ENCODE data around the gene ELOF1. TPM values are rescaled to one million over a fixed set of nuclear protein-coding genes. Genes with fewer than 3 reads are reported as not detected.
A peak's percentile ranks its signal among the peaks of the same experiment; 100 is the strongest.
"Not testable (repeated sequence)": the region's sequence is repeated elsewhere in the genome, so short reads cannot be mapped to it uniquely, and the experiment has no call there.

Gene ELOF1
- 71.9 and 74.2 TPM in 2 replicates for total RNA-seq

DNA sequence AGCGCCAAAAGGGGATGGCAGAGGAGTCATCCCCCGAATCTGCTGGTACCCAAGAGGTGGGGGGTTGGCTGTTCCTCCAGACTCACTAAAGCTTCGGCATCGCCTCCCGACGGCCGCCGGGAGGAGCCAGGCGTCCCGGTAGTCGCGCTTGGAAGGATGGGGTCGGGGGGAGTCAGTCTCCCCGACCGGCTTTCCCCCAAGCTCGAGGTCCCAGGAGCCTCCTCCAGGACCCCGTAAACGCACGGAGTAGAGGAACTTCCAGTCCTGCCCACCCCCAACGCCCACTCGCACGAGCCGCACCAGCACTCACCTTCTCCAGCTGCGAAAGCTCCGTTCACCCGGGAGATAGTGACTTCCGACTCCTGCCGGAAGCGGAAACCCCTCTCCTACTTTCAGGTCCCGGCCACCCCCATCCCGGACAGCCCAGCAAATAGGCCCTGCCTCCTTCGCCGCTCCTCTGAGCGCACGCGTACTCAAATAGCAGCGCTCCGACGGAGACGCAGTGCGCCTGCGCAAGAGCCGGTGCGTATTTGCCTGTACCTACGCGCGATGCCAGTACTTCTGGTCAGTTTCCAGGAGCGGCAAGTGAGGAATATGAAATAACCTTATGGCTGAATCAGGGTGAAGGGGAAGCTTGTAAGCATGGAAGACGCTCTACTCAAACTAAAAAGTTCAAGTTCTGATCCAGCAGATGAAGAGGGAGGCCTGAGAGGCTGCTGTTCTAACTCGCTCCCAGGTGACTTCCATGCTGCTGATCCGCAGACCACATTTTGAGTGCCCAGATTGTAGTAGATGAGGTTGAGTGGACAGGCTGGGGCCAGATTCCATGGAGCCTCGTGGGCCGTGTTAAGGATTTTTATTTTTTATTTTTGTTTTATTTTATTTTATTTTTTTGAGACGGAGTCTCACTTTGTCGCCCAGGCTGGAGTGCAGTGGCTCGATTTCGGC lies at the start of gene ELOF1:
Gene ELOF1, minus strand, starts transcription at position 350 of the 948 bp plus-strand sequence. CDS start 4,883 bp downstream, outside the sequence.
- Mint-ChIP-seq H3K4me1 (peaks cover 42% of the 10 kb centered on the region), H3K27ac (peak within 1 kb of the TSS; percentile 96), H3K36me3 (ENCODE audit: low read depth) (peaks cover 23% of the 10 kb centered on the region), H3K9me3 (no peaks in the 10 kb centered on the region), H3K4me3 (peak within 1 kb of the TSS; percentile 95), H3K27me3 (no peaks in the 10 kb centered on the region)
- intact Hi-C loops (cut with micrococcal nuclease) = loop anchor here (1.0 to 2.0 kb wide), 3 partner anchors 23 to 124 kb away; partner anchors contain the start of genes ECSIT, ODAD3 and PRKCSH
- DNase-seq = peak; percentile 99

GRCh38 chr19:11606484-11606883 lies 47.5 kb upstream of the ELOF1 start:
- intact Hi-C loops (cut with micrococcal nuclease) = no loop called here
- Mint-ChIP-seq H3K9me3 (peaks cover 32% of the 10 kb centered on the region), H3K27ac (no peak overlapping the region), H3K4me1 (peaks cover 2% of the 10 kb centered on the region), H3K36me3 (ENCODE audit: low read depth) (peaks cover 56% of the 10 kb centered on the region), H3K27me3 (no peaks in the 10 kb centered on the region), H3K4me3 (no peak overlapping the region)
- DNase-seq = no peak

DNA sequence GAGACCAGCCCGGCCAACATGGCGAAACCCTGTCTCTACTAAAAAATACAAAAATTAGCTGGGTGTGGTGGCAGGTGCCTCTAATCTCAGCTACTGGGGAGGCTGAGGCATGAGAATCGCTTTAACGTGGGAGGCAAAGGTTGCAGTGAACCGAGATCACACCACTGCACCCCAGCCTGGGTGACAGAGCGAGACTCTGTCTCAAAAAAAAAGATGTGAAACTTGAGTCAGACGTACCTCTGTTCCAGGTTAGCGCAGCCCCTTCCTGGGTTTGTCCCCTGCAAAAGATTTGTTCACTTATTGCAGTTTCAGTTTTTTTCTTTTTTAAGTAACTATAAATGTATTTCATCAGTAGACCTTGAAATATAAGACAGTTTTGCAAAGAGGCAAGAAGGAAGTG lies 40.7 kb upstream of the ELOF1 start:
- H3K4me1 Mint-ChIP-seq; H3K27me3 Mint-ChIP-seq; H3K27ac Mint-ChIP-seq; DNase-seq; intact Hi-C loops (cut with micrococcal nuclease); H3K4me3 Mint-ChIP-seq: not testable (repeated sequence)
- Mint-ChIP-seq H3K36me3 (ENCODE audit: low read depth) (peaks cover 36% of the 10 kb centered on the region), H3K9me3 (peaks cover 15% of the 10 kb centered on the region)

- no peak for DNase-seq
- intact Hi-C loops (cut with micrococcal nuclease) = no loop called here
- no peaks in the 10 kb centered on the region for H3K27me3 Mint-ChIP-seq
- H3K27ac Mint-ChIP-seq = no peak overlapping the region
- H3K36me3 Mint-ChIP-seq (ENCODE audit: low read depth) = peaks cover 27% of the 10 kb centered on the region
- H3K9me3 Mint-ChIP-seq = peaks cover 11% of the 10 kb centered on the region
- H3K4me1 Mint-ChIP-seq = peaks cover 8% of the 10 kb centered on the region
- peak overlapping the region; percentile 63 for H3K4me3 Mint-ChIP-seq
Observed at GRCh38 chr19:11598746-11599145, 39.7 kb upstream of the ELOF1 start.

- intact Hi-C loops (cut with micrococcal nuclease) = no loop called here
- Mint-ChIP-seq H3K4me1 (peaks cover 8% of the 10 kb centered on the region), H3K9me3 (peaks cover 10% of the 10 kb centered on the region), H3K27me3 (no peaks in the 10 kb centered on the region), H3K27ac (peak overlapping the region; percentile 71), H3K4me3 (peak overlapping the region; percentile 91), H3K36me3 (ENCODE audit: low read depth) (peaks cover 26% of the 10 kb centered on the region)
- DNase-seq = no peak
Observed at GRCh38 chr19:11598103-11598483, 39.1 kb upstream of the ELOF1 start.

DNA sequence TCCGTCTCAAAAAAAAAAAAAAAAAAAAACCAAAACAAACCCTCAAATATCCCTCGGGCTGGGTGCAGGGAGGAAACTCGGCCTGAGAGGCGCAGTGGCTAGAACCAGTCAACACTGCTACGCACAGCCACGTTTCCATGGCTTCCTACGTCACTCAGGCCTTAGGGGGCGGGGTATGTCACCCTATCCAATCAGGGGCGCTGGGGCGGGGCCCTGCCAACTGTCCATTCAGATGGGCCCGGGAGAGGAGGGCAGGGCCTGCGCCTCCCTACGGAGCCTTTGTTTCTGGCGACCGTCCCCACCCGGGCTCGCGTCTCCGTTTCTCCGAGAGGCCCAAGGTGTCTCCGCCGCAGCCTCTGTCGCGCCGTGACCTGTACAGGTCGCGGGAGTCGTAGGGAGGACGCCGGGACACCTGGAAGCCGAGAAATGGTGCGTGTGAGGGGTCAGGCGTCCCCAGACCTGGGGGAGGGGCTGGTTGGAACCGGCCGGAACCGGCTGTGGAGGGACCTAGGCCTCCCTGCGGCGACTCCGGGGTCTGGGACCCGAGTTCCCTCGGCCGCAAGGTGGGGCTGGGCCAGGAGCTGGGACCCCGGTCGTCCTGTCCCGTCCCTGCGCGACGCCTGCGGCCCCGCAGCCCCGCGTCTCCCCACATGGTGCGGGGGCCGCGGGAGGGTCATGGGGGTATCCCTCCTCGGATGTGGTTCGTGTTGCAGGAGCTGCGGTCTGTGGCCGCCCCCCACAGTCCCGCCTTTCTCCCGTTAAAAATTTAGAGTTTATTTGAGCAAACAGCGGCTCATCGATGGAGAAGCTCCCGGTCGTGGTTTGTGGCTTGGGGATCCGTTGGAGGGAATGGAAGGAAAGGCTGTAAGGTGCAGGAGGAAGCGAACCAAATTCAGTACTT lies 38.4 kb upstream of the ELOF1 start, which contains the start of gene ZNF627:
Gene ZNF627, plus strand, starts transcription at position 282 of the 901 bp plus-strand sequence. Its CDS starts 145 bp downstream, at position 427.
- no peaks in the 10 kb centered on the region for H3K27me3 Mint-ChIP-seq
- DNase-seq = peak; percentile 99
- intact Hi-C loops (cut with micrococcal nuclease) = no loop called here

DNA sequence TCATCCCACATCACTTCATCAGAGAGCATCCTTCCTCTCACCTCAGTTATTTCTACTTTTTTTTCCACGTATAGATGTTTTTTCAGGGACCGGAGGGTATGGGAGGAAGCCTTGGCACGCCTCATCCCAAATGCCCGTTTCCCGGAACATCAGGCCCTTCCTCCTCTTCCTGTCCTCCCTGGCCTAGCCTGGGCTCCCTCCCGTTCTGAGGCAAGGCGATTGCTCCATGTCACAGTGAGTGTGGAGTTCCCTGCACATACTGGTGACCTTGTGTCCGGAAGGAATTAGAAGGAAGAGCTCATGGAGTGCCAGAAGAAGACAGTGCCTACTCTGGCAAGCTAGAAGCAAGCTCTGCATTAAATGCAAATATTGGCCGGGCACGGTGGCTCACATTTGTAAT lies 37.1 kb upstream of the ELOF1 start:
- Mint-ChIP-seq H3K36me3 (ENCODE audit: low read depth) (peaks cover 12% of the 10 kb centered on the region), H3K4me1 (peaks cover 6% of the 10 kb centered on the region), H3K27ac (peak overlapping the region; percentile 53), H3K27me3 (no peaks in the 10 kb centered on the region), H3K9me3 (no peaks in the 10 kb centered on the region), H3K4me3 (no peak overlapping the region)
- peak; percentile 53 for DNase-seq
- intact Hi-C loops (cut with micrococcal nuclease) = no loop called here

More for the DNA sequence above, 38.4 kb upstream of the ELOF1 start, which contains the start of gene ZNF627:
- H3K4me1 Mint-ChIP-seq = peaks cover 8% of the 10 kb centered on the region
- peak within 1 kb of the TSS; percentile 91 for H3K4me3 Mint-ChIP-seq
- peak within 1 kb of the TSS; percentile 80 for H3K27ac Mint-ChIP-seq
- peaks cover 6% of the 10 kb centered on the region for H3K9me3 Mint-ChIP-seq
- peaks cover 19% of the 10 kb centered on the region for H3K36me3 Mint-ChIP-seq (ENCODE audit: low read depth)

- no peak overlapping the region for H3K27ac Mint-ChIP-seq
- H3K4me3 Mint-ChIP-seq = no peak overlapping the region
- intact Hi-C loops (cut with micrococcal nuclease) = no loop called here
- no peaks in the 10 kb centered on the region for H3K9me3 Mint-ChIP-seq
- H3K27me3 Mint-ChIP-seq = no peaks in the 10 kb centered on the region
- H3K4me1 Mint-ChIP-seq = peaks cover 6% of the 10 kb centered on the region
- peaks cover 3% of the 10 kb centered on the region for H3K36me3 Mint-ChIP-seq (ENCODE audit: low read depth)
- DNase-seq = no peak
Observed at GRCh38 chr19:11594084-11594483, 35.1 kb upstream of the ELOF1 start.

- H3K9me3 Mint-ChIP-seq = no peaks in the 10 kb centered on the region
- intact Hi-C loops (cut with micrococcal nuclease) = loop anchor here (1.0 to 10.0 kb wide), 4 partner anchors 28 to 293 kb away; partner anchors contain the start of genes TSPAN16 and ZNF653
Observed at GRCh38 chr19:11587975-11588631, 29.1 kb upstream of the ELOF1 start.

DNA sequence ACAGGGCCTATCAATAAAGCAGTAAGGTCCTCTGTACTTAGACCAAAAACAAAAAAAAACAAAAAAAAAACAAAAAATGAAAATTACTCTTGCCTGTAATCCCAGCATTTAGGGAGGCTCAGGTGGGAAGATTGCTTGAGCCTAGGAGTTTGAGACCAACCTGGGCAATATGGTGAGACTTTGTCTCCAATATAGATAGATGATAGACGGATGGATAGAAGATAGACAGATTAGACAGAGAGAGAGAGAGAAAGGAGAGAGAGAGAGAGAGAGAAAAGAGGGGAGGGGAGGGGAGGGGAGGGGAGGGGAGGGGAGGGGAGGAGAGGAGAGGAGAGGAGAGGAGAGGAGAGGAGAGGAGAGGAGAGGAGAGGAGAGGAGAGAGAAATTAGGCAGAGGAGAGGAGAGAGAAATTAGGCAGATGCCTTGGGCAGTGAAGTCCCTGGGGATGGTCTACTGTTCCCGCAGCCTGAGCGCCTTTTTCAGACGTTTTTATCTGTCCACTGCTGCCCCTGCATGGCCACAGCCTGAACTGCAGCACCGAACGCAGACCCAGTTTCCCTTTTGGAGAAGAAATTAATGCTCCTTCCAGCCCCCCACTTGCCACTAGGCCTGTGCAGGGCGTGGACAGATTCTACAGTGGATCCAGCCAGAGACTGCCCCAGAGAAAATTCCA lies 28.4 kb upstream of the ELOF1 start:
- no peak overlapping the region for H3K4me3 Mint-ChIP-seq
- H3K27me3 Mint-ChIP-seq = no peaks in the 10 kb centered on the region
- no peaks in the 10 kb centered on the region for H3K36me3 Mint-ChIP-seq (ENCODE audit: low read depth)
- H3K27ac Mint-ChIP-seq = peak overlapping the region; percentile 26
- H3K9me3 Mint-ChIP-seq = no peaks in the 10 kb centered on the region
- intact Hi-C loops (cut with micrococcal nuclease) = loop anchor here (1.0 to 10.0 kb wide), 4 partner anchors 27 to 293 kb away; partner anchors contain the start of genes TSPAN16 and ZNF653
- DNase-seq = peak; percentile 95
- peaks cover 3% of the 10 kb centered on the region for H3K4me1 Mint-ChIP-seq

More at GRCh38 chr19:11587975-11588631, 29.1 kb upstream of the ELOF1 start:
- H3K27me3 Mint-ChIP-seq = no peaks in the 10 kb centered on the region
- no peaks in the 10 kb centered on the region for H3K36me3 Mint-ChIP-seq (ENCODE audit: low read depth)
- no peak for DNase-seq
- H3K4me1 Mint-ChIP-seq = peaks cover 3% of the 10 kb centered on the region
- H3K4me3 Mint-ChIP-seq = no peak overlapping the region
- no peak overlapping the region for H3K27ac Mint-ChIP-seq

DNA sequence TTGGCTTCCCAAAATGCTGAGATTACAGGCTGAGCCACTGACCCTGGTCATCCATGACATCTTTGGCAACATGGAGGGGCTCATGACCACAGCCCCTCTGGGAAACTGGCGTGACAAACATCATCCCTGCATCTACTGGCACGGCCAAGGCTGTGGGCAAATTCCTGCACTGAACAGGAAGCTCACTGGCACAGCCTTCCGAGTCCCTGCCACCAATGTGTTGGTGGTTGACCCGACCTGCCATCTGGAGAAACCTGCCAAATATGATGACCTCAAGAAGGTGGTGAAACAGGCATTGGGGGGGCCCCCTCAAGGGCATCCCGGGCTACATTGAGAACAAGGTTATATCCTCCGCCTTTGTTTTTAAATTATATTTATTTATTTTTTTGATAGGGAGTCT lies 27.3 kb upstream of the ELOF1 start:
- Mint-ChIP-seq H3K4me3 (no peak overlapping the region), H3K9me3 (no peaks in the 10 kb centered on the region), H3K27ac (no peak overlapping the region), H3K4me1 (peaks cover 10% of the 10 kb centered on the region), H3K27me3 (no peaks in the 10 kb centered on the region), H3K36me3 (ENCODE audit: low read depth) (no peaks in the 10 kb centered on the region)
- intact Hi-C loops (cut with micrococcal nuclease) = loop anchor here (2.0 to 10.0 kb wide), 3 partner anchors 50 to 292 kb away; partner anchors contain the start of genes TSPAN16 and ZNF653
- no peak for DNase-seq

DNA sequence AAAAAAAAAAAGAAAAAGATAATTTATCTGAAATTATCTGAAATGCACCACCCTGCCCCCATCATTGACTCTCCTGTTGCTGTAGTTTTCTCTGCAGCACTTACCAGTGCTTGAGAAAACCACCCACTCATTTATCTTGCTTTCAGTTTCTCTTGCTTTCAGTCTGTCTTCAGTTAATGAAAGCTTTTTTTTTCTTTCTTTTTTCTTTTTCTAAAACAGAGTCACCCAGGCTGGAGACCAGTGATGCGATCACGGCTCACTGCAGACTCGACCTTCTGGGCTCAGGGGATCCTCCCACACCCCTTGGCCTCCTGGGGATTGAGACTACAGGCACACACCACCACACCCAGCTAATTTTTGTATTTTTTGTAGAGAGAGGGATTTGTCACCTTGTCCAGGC lies 22.7 kb upstream of the ELOF1 start:
- DNase-seq = peak; percentile 83
- Mint-ChIP-seq H3K9me3 (no peaks in the 10 kb centered on the region), H3K27me3 (no peaks in the 10 kb centered on the region), H3K4me1 (peaks cover 23% of the 10 kb centered on the region), H3K4me3 (peak overlapping the region; percentile 76), H3K36me3 (ENCODE audit: low read depth) (no peaks in the 10 kb centered on the region), H3K27ac (peak overlapping the region; percentile 90)
- intact Hi-C loops (cut with micrococcal nuclease) = loop anchor here (1.0 to 10.0 kb wide), 2 partner anchors 21 to 287 kb away; partner anchors contain the start of gene TSPAN16

Data from activated CD4-positive, alpha-beta T cell treated with anti-CD3 and anti-CD28 coated beads, Interleukin-2, amount 10 ng/mL, durations not matched to agents 24 days and 14 days (primary cell).